IMR-90 (cell line): ENCODE results near the gene KRT32. TPM values are rescaled to one million over a fixed set of nuclear protein-coding genes. Genes with fewer than 3 reads are reported as not detected.

Experiments used
- ATAC-seq: fragments of 200-7000 bp; cut with Tn5 transposase; 2 replicates; pipeline ENCODE4 v1.9.1; 2020; ENCODE audit warnings: low read depth, mild to moderate bottlenecking, moderate library complexity
- BruUV-seq: library from RNA; stranded (reverse); fragments of 400-500 nt; replicated peaks from 2 replicates; lab custom pipeline; 2021; lab: Mats Ljungman, UMichigan
- CTCF ChIA-PET: fragments of 300-600 bp; formaldehyde crosslinking; extraction: SDS; loops from one replicate; lab custom pipeline; 2021; ENCODE audit warnings: antibody characterized with exemption; lab: Yijun Ruan, JAX
- POLR2A ChIA-PET: fragments of 300-600 bp; sonication (Branson Sonifier 250); formaldehyde crosslinking; loops from one replicate; lab custom pipeline; 2022; ENCODE audit warnings: antibody characterized with exemption; ENCODE audit not compliant: unreplicated experiment; lab: Charles Lee
- DNase-seq: peaks from one replicate; pipeline ENCODE4 v3.0.0; 2013
- H2AFZ ChIP-seq: replicated peaks from 2 replicates; pipeline ENCODE3; 2013; ENCODE audit warnings: low read length, mild to moderate bottlenecking; ENCODE audit not compliant: poor library complexity
- H2AK5ac ChIP-seq: 2 replicates; pipeline ENCODE4 v1.6.1; 2013; ENCODE audit warnings: low read depth, low read length, inconsistent platforms
- H2AK9ac ChIP-seq: replicated peaks from 2 replicates; pipeline ENCODE3; 2013; ENCODE audit warnings: mild to moderate bottlenecking, low read depth, low read length, moderate library complexity; ENCODE audit not compliant: poor library complexity
- H2BK120ac ChIP-seq: 2 replicates; pipeline ENCODE4 v1.6.1; 2013; ENCODE audit warnings: low read depth, low read length, inconsistent platforms
- H2BK15ac ChIP-seq: 3 replicates; pipeline ENCODE4 v1.6.1; 2013; ENCODE audit warnings: low read depth, low read length, inconsistent platforms
- H2BK20ac ChIP-seq: 2 replicates; pipeline ENCODE4 v1.6.1; 2013; ENCODE audit warnings: low read depth, mild to moderate bottlenecking, inconsistent platforms, low read length, moderate library complexity
- H2BK5ac ChIP-seq: 2 replicates; pipeline ENCODE4 v1.6.1; 2013; ENCODE audit warnings: mild to moderate bottlenecking, low read depth, low read length, inconsistent platforms; ENCODE audit not compliant: poor library complexity, severe bottlenecking
- H3K14ac ChIP-seq: replicated peaks from 2 replicates; pipeline ENCODE4 v1.6.1; 2013; ENCODE audit warnings: low read depth, low read length, inconsistent platforms
- H3K18ac ChIP-seq: 2 replicates; pipeline ENCODE4 v1.6.1; 2013; ENCODE audit warnings: low read depth, low read length, control low read depth
- H3K23ac ChIP-seq: 2 replicates; pipeline ENCODE4 v1.6.1; 2013; ENCODE audit warnings: low read depth, low read length, inconsistent platforms
- H3K27ac ChIP-seq: 2 replicates; pipeline ENCODE4 v1.5.1; 2013; ENCODE audit warnings: mild to moderate bottlenecking, control low read depth, low read length; ENCODE audit not compliant: insufficient read depth
- H3K27me3 ChIP-seq: 2 replicates; pipeline ENCODE4 v1.6.1; 2013; ENCODE audit warnings: low read length; ENCODE audit not compliant: control insufficient read depth, insufficient read depth
- H3K36me3 ChIP-seq: 2 replicates; pipeline ENCODE4 v1.6.1; 2013; ENCODE audit warnings: low read length, mixed read lengths; ENCODE audit not compliant: control insufficient read depth, insufficient read depth
- H3K4ac ChIP-seq: 2 replicates; pipeline ENCODE4 v1.6.1; 2013; ENCODE audit warnings: low read depth, low read length, inconsistent platforms
- H3K4me1 ChIP-seq: 2 replicates; pipeline ENCODE4 v1.6.1; 2013; ENCODE audit warnings: low read length, mixed read lengths; ENCODE audit not compliant: control insufficient read depth, insufficient read depth
- H3K4me2 ChIP-seq: 2 replicates; pipeline ENCODE4 v1.6.1; 2013; ENCODE audit warnings: low read depth, mild to moderate bottlenecking, control low read depth, low read length, moderate library complexity
- H3K4me3 ChIP-seq: 2 replicates; pipeline ENCODE4 v1.5.1; 2013; ENCODE audit warnings: low read depth, mild to moderate bottlenecking, control low read depth, low read length, moderate library complexity; ENCODE audit not compliant: insufficient read depth
- H3K56ac ChIP-seq: 2 replicates; pipeline ENCODE4 v1.6.1; 2013; ENCODE audit warnings: low read length, inconsistent platforms; ENCODE audit not compliant: insufficient read depth; ENCODE audit errors: extremely low read depth
- H3K79me1 ChIP-seq, 2 experiments: 2 replicates each; pipeline ENCODE4 v1.6.1; 2013; ENCODE audit warnings: low read length in 2 of 2, inconsistent platforms in 1 of 2, low read depth in 1 of 2
- H3K9ac ChIP-seq: 2 replicates; pipeline ENCODE4 v1.6.1; 2013; ENCODE audit warnings: low read depth, low read length, control low read depth
- H3K9me1 ChIP-seq: 2 replicates; pipeline ENCODE4 v1.6.1; 2013; ENCODE audit warnings: low read length, inconsistent platforms; ENCODE audit not compliant: insufficient read depth
- H3K9me3 ChIP-seq: 2 replicates; pipeline ENCODE4 v1.6.1; 2013; ENCODE audit warnings: low read length; ENCODE audit not compliant: control insufficient read depth, insufficient read depth
- H4K20me1 ChIP-seq: 2 replicates; pipeline ENCODE4 v1.6.1; 2013; ENCODE audit warnings: low read length, inconsistent platforms; ENCODE audit not compliant: insufficient read depth
- H4K5ac ChIP-seq: 2 replicates; pipeline ENCODE4 v1.6.1; 2013; ENCODE audit warnings: mild to moderate bottlenecking, low read depth, low read length, control low read depth
- H4K8ac ChIP-seq, 2 experiments: 2 replicates each; pipeline ENCODE4 v1.6.1; 2013; ENCODE audit warnings: low read depth in 2 of 2, low read length in 2 of 2, control low read depth in 1 of 2, inconsistent platforms in 1 of 2
- H4K91ac ChIP-seq: 2 replicates; pipeline ENCODE4 v1.6.1; 2013; ENCODE audit warnings: low read depth, low read length, inconsistent platforms; ENCODE audit not compliant: insufficient read depth
- BHLHE40 ChIP-seq: fragments of 150-350 bp; IDR thresholded peaks from 2 replicates; pipeline ENCODE4 v1.6.1; 2016; ENCODE audit warnings: mild to moderate bottlenecking, low read depth, low read length
- CHD1 ChIP-seq: IDR thresholded peaks from 2 replicates; pipeline ENCODE4 v1.6.1; 2012; ENCODE audit warnings: low read depth, low read length, improper control_type of control experiment
- FOS ChIP-seq: fragments of 150-350 bp; IDR thresholded peaks from 2 replicates; pipeline ENCODE4 v1.6.1; 2016; ENCODE audit warnings: low read depth, low read length
- MAFK ChIP-seq: IDR thresholded peaks from 2 replicates; pipeline ENCODE4 v1.6.1; 2012; ENCODE audit warnings: low read depth, low read length, improper control_type of control experiment
- NFE2L2 ChIP-seq: fragments of 150-350 bp; IDR thresholded peaks from 2 replicates; pipeline ENCODE4 v1.6.1; 2016; ENCODE audit warnings: low read depth, mild to moderate bottlenecking, low read length
- POLR2A ChIP-seq: IDR thresholded peaks from 2 replicates; pipeline ENCODE4 v1.6.1; 2012; ENCODE audit warnings: mild to moderate bottlenecking, low read depth, low read length
- RAD21 ChIP-seq: IDR thresholded peaks from 2 replicates; pipeline ENCODE4 v1.6.1; 2012; ENCODE audit warnings: low read length, improper control_type of control experiment
- RCOR1 ChIP-seq: IDR thresholded peaks from 2 replicates; pipeline ENCODE4 v1.6.1; 2012; ENCODE audit warnings: mild to moderate bottlenecking, low read length, improper control_type of control experiment; ENCODE audit not compliant: insufficient replicate concordance
- RFX5 ChIP-seq: IDR thresholded peaks from 2 replicates; pipeline ENCODE4 v1.8.0; 2012; ENCODE audit warnings: low read depth, mild to moderate bottlenecking, low read length, moderate library complexity
- SMC3 ChIP-seq: fragments of 150-350 bp; IDR thresholded peaks from 2 replicates; pipeline ENCODE4 v1.6.1; 2016; ENCODE audit warnings: low read depth, mild to moderate bottlenecking, antibody characterized with exemption, low read length, moderate library complexity
- WGBS, 2 experiments: methylation state at CpG; one replicate each; pipeline versions ENCODE4 v1.1.5 to v1.1.7; 2013; ENCODE audit warnings: missing lambda C conversion rate in 2 of 2; ENCODE audit not compliant: insufficient read length in 1 of 2; ENCODE audit errors: extremely low coverage in 2 of 2; 5-methylcytosine and 5-hydroxymethylcytosine counted together
- dilution Hi-C: fragments of 300-500 bp; cut with HindIII; formaldehyde crosslinking; loops from one replicate; pipeline ENCODE4 v1.14.3; 2018; ENCODE audit warnings: low sequenced_read_pairs; ENCODE audit not compliant: unreplicated experiment
- in situ Hi-C: fragments of 300-500 bp; cut with MboI; formaldehyde crosslinking; loops from 3 replicates; pipeline ENCODE4 v1.14.3; 2019; ENCODE audit warnings: low sequenced_read_pairs, inconsistent platforms, mixed read lengths
- intact Hi-C: fragments of 100-400 bp; cut with micrococcal nuclease; formaldehyde crosslinking; loops from 2 replicates; pipeline ENCODE4 v1.10.0; 2022
- polyA plus RNA-seq, 3 experiments: library from polyadenylated mRNA; depleted of rRNA; stranded (reverse); fragments of >200 nt; gene quantifications; 2 replicates each; pipeline ENCODE4 v1.2.3, GENCODE V29; 2012; ENCODE audit warnings: low replicate concordance in 1 of 3
- total RNA-seq: library from RNA; depleted of rRNA; stranded (reverse); fragments of >200 nt; gene quantifications from 2 replicates; pipeline ENCODE4 v1.2.3, GENCODE V29; 2012
- TF ChIP-seq, protein P1 (sequence below): conservative IDR thresholded peaks from 2 replicates; pipeline ENCODE4 v1.5.1; 2012; ENCODE audit warnings: mild to moderate bottlenecking, low read depth, low read length, improper control_type of control experiment
- TF ChIP-seq, protein P2 (sequence below): fragments of 150-350 bp; IDR thresholded peaks from 2 replicates; pipeline ENCODE4 v1.6.1; 2016; ENCODE audit warnings: low read depth, mild to moderate bottlenecking, low read length, moderate library complexity, borderline replicate concordance
- TF ChIP-seq, protein P3 (sequence below): fragments of 150-350 bp; IDR thresholded peaks from 2 replicates; pipeline ENCODE4 v1.6.1; 2017; ENCODE audit warnings: mild to moderate bottlenecking, antibody characterized with exemption, low read length, low read depth

Gene KRT32
- total and polyA plus RNA-seq, 2 of the 4 experiments (the other 2 are of a cell fraction): 0.09 TPM; not detected in 1

DNA sequence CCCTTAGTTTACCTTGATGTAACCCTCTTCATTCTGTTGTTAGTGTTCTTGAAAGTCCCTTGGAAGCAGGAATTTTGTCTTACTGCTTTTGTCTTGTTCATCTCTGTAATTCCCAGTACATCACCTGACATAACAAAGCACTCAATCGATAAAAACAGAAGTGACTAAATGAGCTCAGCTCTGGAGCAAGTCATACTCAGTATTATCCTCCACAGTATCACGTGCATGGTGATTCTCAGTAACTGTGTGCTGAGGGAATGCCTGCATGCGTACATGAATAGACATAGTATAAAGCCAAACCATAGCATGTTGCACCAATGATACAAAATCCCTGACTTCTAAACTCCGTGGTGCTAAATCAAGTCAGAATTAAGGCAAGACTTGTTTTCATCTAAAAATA, 33.6 kb downstream of the KRT32 start:
- WGBS, 2 experiments: no CpG with 5 or more reads among the region's 4 CpGs
- Histone ChIP-seq H2BK120ac (no peak overlapping the region), H2BK20ac (no peak overlapping the region; the same call in 1 of the 2 replicates), H3K23ac (no peak overlapping the region), H4K20me1 (no peaks in the 10 kb centered on the region), H3K18ac (no peak overlapping the region), H4K91ac (no peak overlapping the region), H3K36me3 (no peaks in the 10 kb centered on the region), H3K4me1 (peaks cover 5% of the 10 kb centered on the region), H3K14ac (no peak overlapping the region), H3K9me3 (no peaks in the 10 kb centered on the region), H3K56ac (no peak overlapping the region), H3K79me1 (no peaks in the 10 kb centered on the region), H3K4me3 (no peak overlapping the region), H3K4ac (no peak overlapping the region), H2AFZ (no peak overlapping the region), H4K5ac (no peak overlapping the region), H3K27ac (no peak overlapping the region), H2BK15ac (no peak overlapping the region), H3K9me1 (0 out of 2 replicates have a peak, but pooled peaks cover 5% of the 10 kb centered on the region), H3K9ac (no peak overlapping the region), H3K27me3 (peaks cover 6% of the 10 kb centered on the region; the same call in 1 of the 2 replicates), H3K4me2 (no peak overlapping the region), H2AK9ac (no peak overlapping the region), H4K8ac (no peak overlapping the region), H2BK5ac (no peak overlapping the region), H2AK5ac (no peak overlapping the region)
- TF ChIP-seq, protein P1, sequence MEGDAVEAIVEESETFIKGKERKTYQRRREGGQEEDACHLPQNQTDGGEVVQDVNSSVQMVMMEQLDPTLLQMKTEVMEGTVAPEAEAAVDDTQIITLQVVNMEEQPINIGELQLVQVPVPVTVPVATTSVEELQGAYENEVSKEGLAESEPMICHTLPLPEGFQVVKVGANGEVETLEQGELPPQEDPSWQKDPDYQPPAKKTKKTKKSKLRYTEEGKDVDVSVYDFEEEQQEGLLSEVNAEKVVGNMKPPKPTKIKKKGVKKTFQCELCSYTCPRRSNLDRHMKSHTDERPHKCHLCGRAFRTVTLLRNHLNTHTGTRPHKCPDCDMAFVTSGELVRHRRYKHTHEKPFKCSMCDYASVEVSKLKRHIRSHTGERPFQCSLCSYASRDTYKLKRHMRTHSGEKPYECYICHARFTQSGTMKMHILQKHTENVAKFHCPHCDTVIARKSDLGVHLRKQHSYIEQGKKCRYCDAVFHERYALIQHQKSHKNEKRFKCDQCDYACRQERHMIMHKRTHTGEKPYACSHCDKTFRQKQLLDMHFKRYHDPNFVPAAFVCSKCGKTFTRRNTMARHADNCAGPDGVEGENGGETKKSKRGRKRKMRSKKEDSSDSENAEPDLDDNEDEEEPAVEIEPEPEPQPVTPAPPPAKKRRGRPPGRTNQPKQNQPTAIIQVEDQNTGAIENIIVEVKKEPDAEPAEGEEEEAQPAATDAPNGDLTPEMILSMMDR: no peak
- TF ChIP-seq RAD21 (no peak), NFE2L2 (no peak), CHD1 (no peak), POLR2A (no peak), MAFK (no peak), BHLHE40 (no peak), SMC3 (no peak), RCOR1 (no peak), FOS (no peak), RFX5 (no peak)
- TF ChIP-seq, protein P2, sequence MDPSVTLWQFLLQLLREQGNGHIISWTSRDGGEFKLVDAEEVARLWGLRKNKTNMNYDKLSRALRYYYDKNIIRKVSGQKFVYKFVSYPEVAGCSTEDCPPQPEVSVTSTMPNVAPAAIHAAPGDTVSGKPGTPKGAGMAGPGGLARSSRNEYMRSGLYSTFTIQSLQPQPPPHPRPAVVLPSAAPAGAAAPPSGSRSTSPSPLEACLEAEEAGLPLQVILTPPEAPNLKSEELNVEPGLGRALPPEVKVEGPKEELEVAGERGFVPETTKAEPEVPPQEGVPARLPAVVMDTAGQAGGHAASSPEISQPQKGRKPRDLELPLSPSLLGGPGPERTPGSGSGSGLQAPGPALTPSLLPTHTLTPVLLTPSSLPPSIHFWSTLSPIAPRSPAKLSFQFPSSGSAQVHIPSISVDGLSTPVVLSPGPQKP: no peak
- TF ChIP-seq, protein P3, sequence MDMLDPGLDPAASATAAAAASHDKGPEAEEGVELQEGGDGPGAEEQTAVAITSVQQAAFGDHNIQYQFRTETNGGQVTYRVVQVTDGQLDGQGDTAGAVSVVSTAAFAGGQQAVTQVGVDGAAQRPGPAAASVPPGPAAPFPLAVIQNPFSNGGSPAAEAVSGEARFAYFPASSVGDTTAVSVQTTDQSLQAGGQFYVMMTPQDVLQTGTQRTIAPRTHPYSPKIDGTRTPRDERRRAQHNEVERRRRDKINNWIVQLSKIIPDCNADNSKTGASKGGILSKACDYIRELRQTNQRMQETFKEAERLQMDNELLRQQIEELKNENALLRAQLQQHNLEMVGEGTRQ: no peak
- intact Hi-C loops: no loop called here
- dilution Hi-C loops: no loop called here
- ChIA-PET CTCF (interaction anchor here (1.1 kb wide), 1 partner anchor 18 kb away, joined by 3 read pairs; no protein-coding TSS in a partner anchor), POLR2A (no interaction called here)
- no TSS peak for BruUV-seq
- no peak for ATAC-seq
- no peak for DNase-seq
- in situ Hi-C loops: no loop called here
